Mesenchymal stem cell (in vitro differentiated cells and primary cell): Measurements from ENCODE around the gene LYZL6.
"Not testable (repeated sequence)": the region's sequence is repeated elsewhere in the genome, so short reads cannot be mapped to it uniquely, and the experiment has no call there.

Experiments
- DNase-seq: peaks from one replicate; pipeline ENCODE4 v3.0.0-alpha.2; 2013
- H2AFZ ChIP-seq: one replicate; pipeline ENCODE4 v1.6.1; 2013; ENCODE audit warnings: low read depth, mild to moderate bottlenecking, control low read depth, inconsistent platforms, low read length, moderate library complexity
- H2AK5ac ChIP-seq: 2 replicates; pipeline ENCODE4 v1.6.1; 2013; ENCODE audit warnings: low read length, moderate library complexity, mild to moderate bottlenecking, inconsistent platforms; ENCODE audit not compliant: severe bottlenecking
- H2BK120ac ChIP-seq: one replicate; pipeline ENCODE4 v1.6.1; 2013; ENCODE audit warnings: low read depth, mild to moderate bottlenecking, inconsistent platforms, low read length, moderate library complexity
- H2BK12ac ChIP-seq, 2 experiments: one replicate each; pipeline ENCODE4 v1.6.1; 2013; ENCODE audit warnings: inconsistent platforms in 2 of 2, low read length in 2 of 2, mild to moderate bottlenecking in 2 of 2, moderate library complexity in 2 of 2, control low read depth in 1 of 2
- H2BK15ac ChIP-seq: one replicate; pipeline ENCODE4 v1.6.1; 2013; ENCODE audit warnings: mild to moderate bottlenecking, low read depth, inconsistent platforms; ENCODE audit not compliant: poor library complexity, severe bottlenecking
- H2BK5ac ChIP-seq: 2 replicates; pipeline ENCODE4 v1.6.1; 2013; ENCODE audit warnings: low read depth, mild to moderate bottlenecking, low read length, control low read depth, inconsistent platforms; ENCODE audit not compliant: poor library complexity, severe bottlenecking
- H3K14ac ChIP-seq, 2 experiments: one replicate each; pipeline ENCODE4 v1.6.1; 2013; ENCODE audit warnings: inconsistent platforms in 2 of 2, low read length in 2 of 2, control low read depth in 1 of 2, mild to moderate bottlenecking in 1 of 2, moderate library complexity in 1 of 2
- H3K18ac ChIP-seq, 2 experiments: one replicate each; pipeline ENCODE4 v1.6.1; 2013; ENCODE audit warnings: inconsistent platforms in 2 of 2, low read length in 2 of 2, control low read depth in 1 of 2, low read depth in 1 of 2, mild to moderate bottlenecking in 1 of 2
- H3K23ac ChIP-seq, 2 experiments: one replicate each; pipeline ENCODE4 v1.6.1; 2013; ENCODE audit warnings: inconsistent platforms in 2 of 2, low read length in 2 of 2, mild to moderate bottlenecking in 2 of 2, moderate library complexity in 2 of 2, control low read depth in 1 of 2
- H3K27ac ChIP-seq: 2 replicates; pipeline ENCODE4 v1.5.1; 2013; ENCODE audit warnings: mild to moderate bottlenecking, moderate library complexity, low read length, control low read depth, inconsistent platforms; ENCODE audit not compliant: poor library complexity, severe bottlenecking
- H3K27me3 ChIP-seq, 2 experiments: 2 replicates each; pipeline versions ENCODE4 v1.6.1 to v1.7.0; 2013; ENCODE audit warnings: low read length in 2 of 2, mild to moderate bottlenecking in 2 of 2, moderate library complexity in 2 of 2, control low read depth in 1 of 2, inconsistent platforms in 1 of 2; ENCODE audit not compliant: control insufficient read depth in 1 of 2, insufficient read depth in 1 of 2
- H3K36me3 ChIP-seq, 2 experiments: 2 replicates each; pipeline versions ENCODE4 v1.6.1 to v1.7.0; 2013; ENCODE audit warnings: low read length in 2 of 2, control low read depth in 1 of 2, inconsistent platforms in 1 of 2, low read depth in 1 of 2, mild to moderate bottlenecking in 1 of 2; ENCODE audit not compliant: insufficient read depth in 2 of 2, control insufficient read depth in 1 of 2
- H3K4ac ChIP-seq, 2 experiments: one replicate each; pipeline ENCODE4 v1.6.1; 2013; ENCODE audit warnings: inconsistent platforms in 2 of 2, low read length in 2 of 2, mild to moderate bottlenecking in 2 of 2, moderate library complexity in 2 of 2, control low read depth in 1 of 2, low read depth in 1 of 2
- H3K4me1 ChIP-seq: 2 replicates; pipeline ENCODE4 v1.6.1; 2013; ENCODE audit warnings: low read depth, low read length, control low read depth; ENCODE audit not compliant: control insufficient read depth, insufficient read depth
- H3K4me2 ChIP-seq: 2 replicates; pipeline ENCODE4 v1.6.1; 2013; ENCODE audit warnings: low read length, mild to moderate bottlenecking, inconsistent platforms; ENCODE audit not compliant: poor library complexity, severe bottlenecking
- H3K4me3 ChIP-seq, 2 experiments: 2 replicates each; pipeline versions ENCODE4 v1.5.1 to v1.7.0; 2013; ENCODE audit warnings: low read length in 2 of 2, mild to moderate bottlenecking in 2 of 2, control low read depth in 1 of 2, low read depth in 1 of 2; ENCODE audit not compliant: insufficient read depth in 1 of 2
- H3K79me1 ChIP-seq: replicated peaks from 2 replicates; pipeline ENCODE4 v1.6.1; 2013; ENCODE audit warnings: mild to moderate bottlenecking, control low read depth, low read length, inconsistent platforms; ENCODE audit not compliant: poor library complexity, severe bottlenecking
- H3K9ac ChIP-seq: 2 replicates; pipeline ENCODE4 v1.7.0; 2013; ENCODE audit warnings: mild to moderate bottlenecking, low read length, moderate library complexity
- H3K9me3 ChIP-seq: 2 replicates; pipeline ENCODE4 v1.7.0; 2013; ENCODE audit warnings: mild to moderate bottlenecking, low read length; ENCODE audit not compliant: control insufficient read depth
- H4K8ac ChIP-seq: one replicate; pipeline ENCODE4 v1.6.1; 2013; ENCODE audit warnings: inconsistent platforms, mild to moderate bottlenecking, low read length, moderate library complexity
- H4K91ac ChIP-seq: one replicate; pipeline ENCODE4 v1.6.1; 2013; ENCODE audit warnings: mild to moderate bottlenecking, low read length, inconsistent platforms
- WGBS: methylation state at CpG from one replicate; pipeline ENCODE4 v1.1.7; 2013; ENCODE audit warnings: mixed read lengths; 5-methylcytosine and 5-hydroxymethylcytosine counted together

The LYZL6 gene

GRCh38 chr17:35898283-35899070, 45.0 kb downstream of the LYZL6 start:
- Histone ChIP-seq H3K23ac (no peak overlapping the region), H3K79me1 (no peaks in the 10 kb centered on the region), H2BK15ac (no peak overlapping the region), H2AFZ (no peak overlapping the region), H3K4ac (no peak overlapping the region), H3K14ac (no peak overlapping the region), H3K36me3 (no peaks in the 10 kb centered on the region), H3K4me2 (no peak overlapping the region), H3K27me3 (no peaks in the 10 kb centered on the region), H4K8ac (no peak overlapping the region), H2BK120ac (no peak overlapping the region), H2BK12ac (peak overlapping the region in 1 of 2 experiments; percentile 9), H3K9ac (no peak overlapping the region), H3K4me1 (peaks cover 5% of the 10 kb centered on the region), H2BK5ac (no peak overlapping the region), H3K18ac (no peak overlapping the region), H4K91ac (no peak overlapping the region), H3K4me3 (no peak overlapping the region), H3K27ac (no peak overlapping the region), H2AK5ac (no peak overlapping the region), H3K9me3 (no peaks in the 10 kb centered on the region)
- 89% methylated on average over 6 of the region's 6 CpGs for WGBS
- DNase-seq: no peak

GRCh38 chr17:35897772-35898171, 45.7 kb downstream of the LYZL6 start:
- not testable (repeated sequence) for H2AFZ ChIP-seq, H4K8ac ChIP-seq, H3K4me3 ChIP-seq, H3K27ac ChIP-seq, H3K79me1 ChIP-seq, H3K9ac ChIP-seq, H3K9me3 ChIP-seq, H3K4ac ChIP-seq, H4K91ac ChIP-seq, H2BK5ac ChIP-seq, H3K4me2 ChIP-seq, H2AK5ac ChIP-seq, H3K36me3 ChIP-seq, H3K4me1 ChIP-seq, H3K23ac ChIP-seq, H3K27me3 ChIP-seq, DNase-seq, H2BK15ac ChIP-seq, H2BK120ac ChIP-seq, H3K14ac ChIP-seq, H3K18ac ChIP-seq, H2BK12ac ChIP-seq
- 100% methylated on average over 3 of the region's 7 CpGs for WGBS

GRCh38 chr17:35895636-35896587, 47.6 kb downstream of the LYZL6 start:
- no peak overlapping the region for H3K9ac ChIP-seq
- H3K4me1 ChIP-seq: peaks cover 5% of the 10 kb centered on the region
- no peak overlapping the region for H2BK120ac ChIP-seq
- no peak overlapping the region for H2AK5ac ChIP-seq
- no peak overlapping the region for H3K4me3 ChIP-seq
- no peak overlapping the region for H2AFZ ChIP-seq
- no peaks in the 10 kb centered on the region for H3K27me3 ChIP-seq
- no peak overlapping the region for H3K4me2 ChIP-seq
- H3K4ac ChIP-seq: no peak overlapping the region
- H2BK15ac ChIP-seq: peak overlapping the region; percentile 35
- no peak overlapping the region for H4K8ac ChIP-seq
- H3K23ac ChIP-seq: no peak overlapping the region
- H2BK5ac ChIP-seq: no peak overlapping the region
- H3K14ac ChIP-seq: no peak overlapping the region
- no peaks in the 10 kb centered on the region for H3K36me3 ChIP-seq
- peak; percentile 44 for DNase-seq
- H3K18ac ChIP-seq: peak overlapping the region in 1 of 2 experiments; percentile 24
- H3K9me3 ChIP-seq: no peaks in the 10 kb centered on the region
- WGBS: 89% methylated on average over 14 of the region's 14 CpGs
- no peak overlapping the region for H3K27ac ChIP-seq
- H4K91ac ChIP-seq: no peak overlapping the region
- no peaks in the 10 kb centered on the region for H3K79me1 ChIP-seq
- no peak overlapping the region for H2BK12ac ChIP-seq

- no peak overlapping the region for H2BK12ac ChIP-seq
- H2BK5ac ChIP-seq: no peak overlapping the region
- H3K4me1 ChIP-seq: peaks cover 2% of the 10 kb centered on the region
- no peak overlapping the region for H2BK120ac ChIP-seq
- no peaks in the 10 kb centered on the region for H3K9me3 ChIP-seq
- no peak overlapping the region for H4K91ac ChIP-seq
- no peak overlapping the region for H3K27ac ChIP-seq
- H3K14ac ChIP-seq: no peak overlapping the region
- H3K4me2 ChIP-seq: no peak overlapping the region
- no peak overlapping the region for H2AK5ac ChIP-seq
- no peak overlapping the region for H3K23ac ChIP-seq
- H3K4ac ChIP-seq: no peak overlapping the region
- H3K18ac ChIP-seq: no peak overlapping the region
- H2AFZ ChIP-seq: no peak overlapping the region
- H4K8ac ChIP-seq: no peak overlapping the region
- 90% methylated on average over 7 of the region's 7 CpGs for WGBS
- H3K36me3 ChIP-seq: no peaks in the 10 kb centered on the region
- no peaks in the 10 kb centered on the region for H3K79me1 ChIP-seq
- H3K9ac ChIP-seq: no peak overlapping the region
- no peak for DNase-seq
- H3K27me3 ChIP-seq: no peaks in the 10 kb centered on the region
- H3K4me3 ChIP-seq: no peak overlapping the region
- H2BK15ac ChIP-seq: no peak overlapping the region
Measured at GRCh38 chr17:35894206-35894605, 49.3 kb downstream of the LYZL6 start.
